GM19438 (cell line): ENCODE results near the gene ADAMTSL4.
"Not testable (repeated sequence)": the region's sequence is repeated elsewhere in the genome, so short reads cannot be mapped to it uniquely, and the experiment has no call there.

Source experiments
- ATAC-seq: cut with Tn5 transposase; IDR thresholded peaks from one replicate; pipeline ENCODE4 v1.9.1; 2021; ENCODE audit warnings: low read depth; ENCODE audit not compliant: unreplicated experiment

Gene ADAMTSL4

DNA sequence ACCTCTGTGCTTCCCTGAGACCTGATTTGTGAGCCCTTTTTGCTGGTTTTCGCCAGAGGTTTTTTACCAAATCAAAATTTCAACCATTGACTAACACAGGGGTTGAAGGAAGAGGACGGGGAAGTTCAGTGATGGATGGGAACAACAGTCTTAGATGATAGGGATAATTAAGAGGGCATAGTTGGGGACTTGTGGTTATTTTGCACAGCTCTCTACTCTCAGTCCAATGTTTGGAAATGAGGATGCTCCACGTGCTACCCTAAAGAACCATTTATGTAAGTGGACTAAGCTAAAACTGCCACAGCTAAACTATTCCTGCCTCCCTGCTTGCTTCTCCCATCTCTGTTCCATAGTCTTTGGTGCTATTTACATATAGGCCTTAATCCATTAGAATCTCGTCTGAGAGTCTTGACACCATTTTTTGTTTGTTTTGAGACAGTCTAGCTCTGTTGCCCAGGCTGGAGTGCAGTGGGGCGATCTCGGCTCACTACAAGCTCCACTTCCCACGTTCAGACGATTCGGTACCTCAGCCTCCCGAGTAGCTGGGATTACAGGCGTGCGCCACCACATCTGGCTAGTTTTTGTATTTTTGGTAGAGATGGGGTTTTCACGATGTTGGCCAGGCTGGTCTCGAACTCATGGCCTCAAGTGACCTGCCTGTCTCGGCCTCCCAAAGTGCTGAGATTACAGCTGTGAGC lies 30.9 kb downstream of the ADAMTSL4 start:
- ATAC-seq, result peak; percentile 5

DNA sequence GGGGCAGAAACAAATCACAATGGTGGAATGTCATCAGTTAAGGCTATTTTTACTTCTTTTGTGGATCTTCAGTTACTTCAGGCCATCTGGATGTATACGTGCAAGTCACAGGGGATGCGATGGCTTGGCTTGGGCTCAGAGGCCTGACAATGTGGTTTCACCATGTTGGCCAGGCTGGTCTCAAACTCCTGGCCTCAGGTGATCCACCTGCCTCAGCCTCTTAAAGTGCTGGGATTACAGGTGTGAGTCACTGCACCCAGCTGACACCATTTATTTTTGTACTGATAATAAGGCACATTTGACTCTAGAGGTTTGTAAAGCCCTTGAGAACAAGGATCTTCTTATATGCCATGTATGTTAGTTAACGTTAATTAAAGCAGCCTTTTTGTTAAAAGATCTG lies 31.8 kb downstream of the ADAMTSL4 start:
- not testable (repeated sequence) for ATAC-seq

DNA sequence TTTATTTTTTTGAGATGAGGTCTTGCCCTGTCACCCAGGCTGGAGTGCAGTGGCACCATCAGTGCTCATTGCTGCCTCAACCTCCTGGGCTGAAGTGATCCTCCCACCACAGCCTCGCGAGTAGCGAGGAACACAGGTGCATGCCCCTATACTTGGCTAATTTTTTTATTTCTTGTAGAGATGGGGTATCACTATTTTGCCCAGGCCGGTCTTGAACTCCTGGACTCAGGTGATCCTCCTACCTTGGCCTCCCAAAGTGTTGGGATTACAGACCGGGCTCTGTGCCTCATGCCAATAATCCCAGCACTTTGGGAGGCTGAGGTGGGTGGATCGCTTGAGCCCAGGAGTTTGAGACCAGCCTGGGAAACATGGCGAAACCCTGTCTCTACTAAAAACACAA lies 32.2 kb downstream of the ADAMTSL4 start:
- ATAC-seq, result not testable (repeated sequence)

DNA sequence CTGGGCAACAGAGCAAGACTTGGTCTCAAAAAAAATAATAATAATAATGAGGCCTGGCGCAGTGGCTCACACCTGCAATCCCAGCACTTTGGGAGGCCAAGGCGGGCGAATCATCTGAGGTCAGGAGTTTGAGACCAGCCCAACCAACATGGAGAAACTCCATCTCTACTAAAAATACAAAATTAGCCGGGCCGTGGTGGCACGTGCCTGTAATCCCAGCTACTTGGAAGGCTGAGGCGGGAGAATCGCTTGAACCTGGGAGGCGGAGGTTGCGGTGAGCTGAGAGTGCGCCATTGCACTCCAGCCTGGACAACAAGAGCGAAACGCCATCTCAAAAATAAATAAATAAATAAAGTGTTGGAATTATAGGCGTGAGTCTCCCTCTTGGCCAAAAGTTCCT lies 32.8 kb downstream of the ADAMTSL4 start:
- not testable (repeated sequence) for ATAC-seq

DNA sequence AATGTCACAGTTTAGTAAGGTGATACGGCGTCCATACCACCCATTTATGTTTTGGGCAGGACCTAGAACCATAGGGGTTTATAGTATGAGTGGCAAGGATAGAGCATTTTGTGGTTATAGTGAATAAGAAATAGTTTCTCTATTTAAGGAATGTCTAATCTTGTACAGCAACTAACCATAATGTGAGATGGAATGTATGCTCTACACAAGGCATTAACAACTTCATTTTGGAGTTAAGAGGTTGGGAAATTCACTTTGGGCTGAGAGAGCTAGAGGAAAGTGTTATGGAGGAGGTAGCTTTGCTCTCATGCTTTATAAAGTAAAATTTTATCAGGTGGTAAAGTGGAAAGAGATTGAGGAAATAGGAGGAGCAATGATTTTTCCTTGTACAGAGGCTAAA lies 33.2 kb downstream of the ADAMTSL4 start:
- no peak for ATAC-seq

DNA sequence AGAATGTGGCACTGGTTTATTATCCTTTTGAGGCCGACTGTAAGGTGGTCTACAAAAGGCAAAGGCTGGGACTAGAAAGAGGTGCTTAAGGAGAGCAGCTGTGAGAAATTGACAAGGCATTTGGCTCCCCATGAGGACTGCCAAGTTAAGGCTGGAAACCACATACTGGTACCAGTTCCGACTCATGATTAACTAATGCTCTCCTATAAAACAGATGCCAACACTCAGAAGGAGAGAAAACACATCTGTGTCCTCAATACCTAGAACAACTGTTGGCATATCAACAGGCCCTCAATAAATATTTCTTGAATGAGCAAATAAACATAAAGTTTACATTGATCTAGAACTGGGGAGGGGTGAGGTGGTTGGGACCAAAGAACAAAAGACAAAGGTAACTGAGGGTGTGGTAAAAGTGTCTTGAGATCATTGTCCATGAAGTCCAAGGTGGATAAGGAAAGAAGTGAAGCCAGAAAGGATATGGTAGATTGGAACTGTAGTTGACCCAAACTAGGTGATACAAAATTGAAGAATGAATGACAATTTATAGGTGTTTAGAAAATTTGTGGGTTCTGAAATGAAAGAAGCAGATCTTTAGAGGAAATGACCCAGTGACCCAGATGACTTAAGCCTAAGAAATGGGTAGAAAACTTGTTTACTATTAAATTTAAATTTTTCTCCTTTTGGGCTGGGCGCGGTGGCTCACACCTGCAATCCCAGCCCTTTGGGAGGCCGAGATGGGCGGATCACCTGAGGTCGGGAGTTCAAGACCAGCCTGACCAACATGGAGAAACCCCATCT lies 47.1 kb downstream of the ADAMTSL4 start:
- ATAC-seq, result no peak

DNA sequence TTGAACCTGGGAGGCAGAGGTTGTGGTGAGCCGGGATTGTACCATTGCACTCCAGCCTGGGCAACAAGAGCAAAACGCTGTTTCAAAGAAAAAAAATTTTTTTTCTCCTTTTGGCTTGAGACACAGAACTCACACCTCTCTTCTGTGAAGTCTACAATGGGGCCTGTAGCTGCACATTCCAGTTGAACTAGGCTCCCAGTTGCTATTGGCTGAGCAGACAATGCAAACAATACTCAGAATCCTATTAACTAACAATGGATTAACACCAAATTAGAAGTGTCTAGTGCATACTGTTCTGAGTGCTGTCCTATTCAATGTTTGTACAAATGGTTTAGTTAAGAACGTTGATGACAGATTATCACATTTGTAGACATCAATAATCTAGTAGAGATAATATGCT lies 47.8 kb downstream of the ADAMTSL4 start:
- no peak for ATAC-seq

DNA sequence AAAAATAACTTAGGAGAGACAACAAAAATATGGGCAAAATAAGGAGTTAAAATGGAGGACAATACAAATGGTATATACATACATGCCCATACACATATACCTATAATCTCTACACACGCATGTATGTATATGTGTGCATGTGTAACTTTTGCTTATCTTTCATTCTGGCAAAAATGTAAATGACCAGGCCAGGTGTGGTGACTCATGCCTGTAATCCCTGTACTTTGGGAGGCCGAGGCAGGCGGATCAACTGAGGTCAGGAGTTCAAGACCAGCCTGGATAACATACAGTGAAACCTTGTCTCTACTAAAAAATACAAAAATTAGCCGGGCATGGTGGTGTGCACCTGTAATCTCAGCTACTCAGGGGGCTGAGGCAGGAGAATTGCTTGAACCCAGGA lies 49.1 kb downstream of the ADAMTSL4 start:
- not testable (repeated sequence) for ATAC-seq

DNA sequence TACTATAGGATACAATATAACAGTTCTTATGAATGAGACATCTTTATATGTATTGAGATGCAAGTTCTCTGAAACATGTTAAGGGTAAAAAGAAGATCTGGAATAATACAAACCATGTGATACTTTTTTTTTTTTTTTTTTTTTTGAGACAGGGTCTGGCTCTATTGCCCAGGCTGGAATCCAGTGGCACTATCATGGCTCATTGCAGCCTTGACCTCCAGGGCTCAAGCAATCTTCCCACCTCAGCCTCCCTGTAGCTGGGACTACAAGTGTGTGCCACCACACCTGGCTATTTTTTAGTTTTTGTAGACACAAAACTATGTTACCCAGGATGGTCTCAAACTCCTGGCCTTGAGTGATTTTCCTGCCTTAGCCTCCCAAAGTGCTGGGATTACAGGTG lies 52.3 kb downstream of the ADAMTSL4 start:
- ATAC-seq, result no peak

DNA sequence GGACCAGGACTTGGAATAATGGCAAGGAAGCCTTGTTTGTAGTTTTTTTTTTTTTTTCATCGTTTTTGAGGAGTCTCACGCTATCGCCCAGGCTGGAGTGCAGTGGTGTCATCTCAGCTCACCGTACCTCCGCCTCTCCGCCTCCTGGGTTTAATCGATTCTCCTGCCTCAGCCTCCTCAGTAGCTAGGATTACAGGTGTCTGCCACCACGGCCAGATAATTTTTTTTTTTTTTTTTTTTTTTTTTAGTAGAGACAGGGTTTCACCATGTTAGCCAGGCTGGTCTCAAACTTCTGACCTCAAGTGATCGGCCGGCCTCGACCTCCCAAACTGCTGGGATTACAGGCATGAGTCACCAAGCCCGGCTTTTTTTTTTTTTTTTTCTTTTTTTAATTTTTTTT lies 53.2 kb downstream of the ADAMTSL4 start:
- not testable (repeated sequence) for ATAC-seq

DNA sequence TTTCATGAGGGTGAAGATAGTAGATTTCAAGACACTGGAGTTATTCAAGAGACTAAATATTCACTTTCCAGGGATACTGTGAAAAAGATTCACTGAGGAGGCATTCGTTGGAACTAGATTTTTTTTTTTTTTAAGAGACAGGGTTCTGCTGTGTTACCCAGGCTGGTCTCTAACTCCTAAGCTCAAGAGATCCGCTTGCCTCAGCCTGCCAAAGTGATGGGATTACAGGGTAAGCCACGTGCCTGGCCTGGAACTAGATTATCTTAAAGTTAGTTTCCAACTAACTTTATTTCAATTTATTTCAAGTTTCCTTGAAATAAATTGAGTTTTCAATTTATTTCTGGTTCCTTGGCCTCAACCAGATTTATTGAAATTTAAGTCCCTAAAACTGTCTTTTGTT lies 54.5 kb downstream of the ADAMTSL4 start:
- ATAC-seq, result no peak

DNA sequence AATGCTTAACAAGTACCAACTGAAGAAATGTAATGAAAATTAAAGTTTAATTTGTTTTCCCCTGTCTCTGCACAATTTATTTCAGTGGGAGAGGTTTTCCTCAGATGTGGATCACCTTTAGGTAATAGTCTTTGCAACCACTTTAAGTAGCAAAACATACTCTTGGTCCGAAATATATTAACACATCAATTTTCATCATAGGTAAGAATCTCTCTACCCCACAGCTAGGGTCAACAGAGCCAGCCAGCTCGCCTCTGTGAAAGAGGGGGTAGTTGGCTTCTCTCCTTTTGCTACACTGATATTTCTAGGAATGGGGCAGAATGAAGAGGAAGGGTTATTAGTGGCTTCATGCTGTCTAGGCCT lies 55.0 kb downstream of the ADAMTSL4 start:
- no peak for ATAC-seq

DNA sequence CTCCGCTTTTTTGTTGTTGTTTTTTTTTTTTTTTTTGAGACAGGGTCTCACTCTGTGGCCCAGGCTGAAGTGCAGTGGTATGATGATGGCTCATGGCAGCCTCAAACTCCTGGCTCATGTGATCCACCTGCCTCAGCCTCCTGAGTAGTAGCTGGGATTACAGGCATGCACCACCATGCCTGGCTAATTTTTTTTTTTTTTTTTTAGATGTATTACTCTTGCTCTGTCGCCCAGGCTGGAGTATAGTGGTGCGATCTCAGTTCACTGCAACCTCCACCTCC lies 56.2 kb downstream of the ADAMTSL4 start:
- not testable (repeated sequence) for ATAC-seq

DNA sequence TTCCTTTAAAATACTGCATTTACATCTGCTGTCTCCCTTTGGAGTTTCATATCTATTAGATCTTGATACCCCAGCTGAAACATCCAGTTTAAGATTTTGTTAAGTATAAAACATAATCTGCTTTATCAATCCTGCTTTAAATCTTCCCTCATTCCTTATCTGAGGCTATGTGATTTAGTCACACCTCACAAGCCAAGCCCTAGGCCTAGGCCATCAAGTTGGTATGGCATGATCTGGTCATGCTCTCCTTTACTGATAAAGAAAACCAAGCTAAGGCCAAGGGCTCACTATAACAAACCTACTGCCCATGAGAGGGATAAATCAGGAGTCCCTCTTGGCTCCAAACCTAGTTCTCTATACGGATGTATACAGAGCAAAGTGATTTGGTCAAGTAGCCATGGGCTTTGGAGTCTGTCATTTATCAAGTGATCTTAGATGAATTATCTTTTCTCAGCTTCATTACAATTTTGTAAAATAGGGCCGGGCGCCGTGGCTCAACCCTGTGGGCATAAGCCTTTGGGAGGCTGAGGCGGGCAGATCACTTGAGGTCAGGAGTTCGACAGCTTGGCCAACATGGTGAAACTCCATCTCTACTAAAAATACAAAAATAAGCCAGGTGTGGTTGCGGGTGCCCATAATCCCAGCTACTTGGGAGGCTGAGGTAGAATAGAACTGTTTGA lies 57.4 kb downstream of the ADAMTSL4 start:
- no peak for ATAC-seq

DNA sequence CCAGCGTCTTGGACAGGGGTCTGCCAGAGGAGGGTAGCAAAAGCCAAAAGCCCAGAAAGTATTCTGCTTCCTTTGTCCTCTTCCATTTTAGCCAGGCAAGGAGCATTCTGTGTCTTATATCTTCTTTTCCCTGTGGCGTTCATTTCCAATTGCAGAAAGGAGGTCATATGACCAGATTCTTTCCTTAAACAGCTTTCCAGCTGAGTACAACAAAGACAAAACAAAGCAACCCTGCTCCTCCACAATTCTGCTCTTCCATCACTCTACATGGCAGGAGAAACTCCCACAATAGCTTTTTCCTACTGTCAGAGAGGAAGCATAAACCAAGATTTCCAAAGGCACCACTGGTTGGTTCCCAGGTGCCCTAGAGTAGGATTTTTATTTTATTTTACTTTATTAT lies 60.5 kb downstream of the ADAMTSL4 start:
- no peak for ATAC-seq
